OCI-LY1 (cell line): Measurements from ENCODE around the gene DNASE1L2.

ENCODE experiments used
- EZH2 ChIP-seq: fragments of 200-600 bp; sonication (generic), shearing (Covaris generic); IDR thresholded peaks from 2 replicates; pipeline ENCODE4 v1.8.0; 2017; ENCODE audit warnings: borderline replicate concordance, mixed run types, mild to moderate bottlenecking, antibody characterized with exemption, low read length, moderate library complexity, mixed read lengths
- TF ChIP-seq, protein P1 (sequence below): fragments of 200-600 bp; sonication (generic), shearing (Covaris generic); IDR thresholded peaks from 2 replicates; pipeline ENCODE4 v1.5.1; 2017; ENCODE audit warnings: mild to moderate bottlenecking, antibody characterized with exemption, low read length, moderate library complexity, mixed read lengths

DNA sequence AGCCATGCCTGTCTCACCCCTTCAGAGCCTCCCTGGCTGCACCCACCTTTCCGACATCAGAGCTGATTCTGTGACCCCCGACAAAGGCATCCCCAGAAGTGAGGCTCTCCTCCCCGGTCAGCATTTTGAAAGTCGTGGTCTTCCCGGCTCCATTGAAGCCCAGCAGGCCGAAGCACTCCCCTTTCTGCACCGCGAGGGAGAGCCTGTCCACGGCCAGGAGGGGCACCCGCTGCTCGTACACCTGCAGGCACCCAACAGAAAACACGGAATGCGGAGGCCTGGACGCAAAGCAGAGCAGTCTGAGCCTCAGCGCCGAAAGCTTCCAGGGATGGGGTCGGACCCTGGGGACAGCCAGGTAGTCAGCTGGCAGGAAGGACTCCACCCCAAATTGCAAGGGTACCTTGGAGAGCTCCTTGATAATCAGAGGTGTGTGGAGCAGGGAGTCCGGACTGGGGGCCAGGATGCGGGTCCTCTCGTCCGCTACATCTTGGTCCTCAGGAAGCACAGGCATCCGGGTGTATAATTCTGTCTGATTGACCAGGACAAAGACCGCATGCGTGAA, 44.8 kb downstream of the DNASE1L2 start:
- TF ChIP-seq, protein P1, sequence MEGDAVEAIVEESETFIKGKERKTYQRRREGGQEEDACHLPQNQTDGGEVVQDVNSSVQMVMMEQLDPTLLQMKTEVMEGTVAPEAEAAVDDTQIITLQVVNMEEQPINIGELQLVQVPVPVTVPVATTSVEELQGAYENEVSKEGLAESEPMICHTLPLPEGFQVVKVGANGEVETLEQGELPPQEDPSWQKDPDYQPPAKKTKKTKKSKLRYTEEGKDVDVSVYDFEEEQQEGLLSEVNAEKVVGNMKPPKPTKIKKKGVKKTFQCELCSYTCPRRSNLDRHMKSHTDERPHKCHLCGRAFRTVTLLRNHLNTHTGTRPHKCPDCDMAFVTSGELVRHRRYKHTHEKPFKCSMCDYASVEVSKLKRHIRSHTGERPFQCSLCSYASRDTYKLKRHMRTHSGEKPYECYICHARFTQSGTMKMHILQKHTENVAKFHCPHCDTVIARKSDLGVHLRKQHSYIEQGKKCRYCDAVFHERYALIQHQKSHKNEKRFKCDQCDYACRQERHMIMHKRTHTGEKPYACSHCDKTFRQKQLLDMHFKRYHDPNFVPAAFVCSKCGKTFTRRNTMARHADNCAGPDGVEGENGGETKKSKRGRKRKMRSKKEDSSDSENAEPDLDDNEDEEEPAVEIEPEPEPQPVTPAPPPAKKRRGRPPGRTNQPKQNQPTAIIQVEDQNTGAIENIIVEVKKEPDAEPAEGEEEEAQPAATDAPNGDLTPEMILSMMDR: no peak
- no peak for TF ChIP-seq EZH2
